Heart left ventricle (tissue), 13 donors: ENCODE measurements around the gene SLC2A5.

ENCODE experiments used
- CTCF ChIP-seq, 12 donors: fragments of 200-600 bp; sonication (generic) in 4 of 12; IDR thresholded peaks; one replicate each; pipeline versions ENCODE4 v1.5.0 to v1.8.0; 2018 to 2022; ENCODE audit warnings: antibody characterized with exemption in 12 of 12, mild to moderate bottlenecking in 5 of 12
- POLR2A ChIP-seq, 2 donors: fragments of 450-650 bp; IDR thresholded peaks; one replicate each; pipeline ENCODE4 v1.6.1; 2017; ENCODE audit warnings: antibody characterized with exemption in 2 of 2, mild to moderate bottlenecking in 2 of 2, moderate library complexity in 2 of 2
- donor health status: ischemic (EF 13 %, LVEDD 7.1; RV severe dilation, severe dysfunction).
- donor health status: DM: no; HTN: yes; CAD: no.
- donor health status: DM: no; HTN: no; CAD: no.
- donor health status: ischemic (EF 25% LVEDD 6.9; RV normal size, moderate dysfunction).
- donor health status: ischemic (EF 25% LVEDD 5.7; RV mildly dilated, moderate dysfunction).
- donor health status: ischemic (EF 35%, LVEDD 5.7; RV mildly dilated, moderate dysfunction).
- donor health status: nonischemic (EF 11% LVEDD 7.7; RV severe dilation, severe dysfunction).
- donor health status: DM: yes; HTN: yes; CAD: no.
- donor health status: PGD.
- donor health status: ischemic (EF 29% LVEDD 5.4; RV normal size, mild dysfunction).
- donor health status: nonischemic (EF 23%, LVEDD 6.1; RV moderate dilation, normal function).

- TF ChIP-seq CTCF (IDR thresholded peaks at IDR 0.05): no peak
- TF ChIP-seq POLR2A (IDR thresholded peaks at IDR 0.05): no peak
Measured at GRCh38 chr1:9031484-9032259, 37.8 kb downstream of the SLC2A5 start.
